DOHH2 (cell line): ENCODE data around the gene YES1.

Experiments used
- CTCF ChIP-seq: fragments of 200-600 bp; sonication (generic); IDR thresholded peaks from one replicate; pipeline ENCODE4 v1.5.1; 2014; ENCODE audit warnings: antibody characterized with exemption, mild to moderate bottlenecking, low read depth, low read length; ENCODE audit not compliant: poor library complexity, severe bottlenecking
- EZH2phosphoT487 ChIP-seq: fragments of 200-600 bp; sonication (generic); IDR thresholded peaks from 2 replicates; pipeline ENCODE4 v1.6.1; 2017; ENCODE audit warnings: borderline replicate concordance, mild to moderate bottlenecking, antibody characterized with exemption, low read length, moderate library complexity, mixed read lengths

- no peak for TF ChIP-seq CTCF
- no peak for TF ChIP-seq EZH2phosphoT487
Measured at GRCh38 chr18:816869-817268, 4.8 kb upstream of the YES1 start.
